ENCODE data around the gene SDK1. TPM values are rescaled to one million over a fixed set of nuclear protein-coding genes. Genes with fewer than 3 reads are reported as not detected.

The SDK1 gene
- polyA plus RNA-seq, 2 of the 4 experiments (the other 2 are of a cell fraction) = 0.12 to 0.28 TPM

GRCh38 chr7:3259711-3260400 is 41.2 kb upstream of the SDK1 start (continued):
- no peak for TF ChIP-seq REST (IDR thresholded peaks at IDR 0.05)

GRCh38 chr7:3260401-3260715 is 40.7 kb upstream of the SDK1 start:
- no peak for DNase-seq (ENCODE audit: low read depth in 1 of 2, low spot score in 1 of 2)
- no peak for TF ChIP-seq CHD4 (IDR thresholded peaks at IDR 0.05; ENCODE audit: borderline replicate concordance)
- TF ChIP-seq RAD21 (conservative IDR thresholded peaks at IDR 0.05 in 1 of 2, IDR thresholded peaks at IDR 0.05 in 1 of 2) = no peak
- no peak for TF ChIP-seq NPAS2 (CRISPR knock-in tag; IDR thresholded peaks at IDR 0.05; ENCODE audit: borderline replicate concordance)
- no peak for TF ChIP-seq CBX2 (IDR thresholded peaks at IDR 0.05; ENCODE audit: borderline replicate concordance, low read depth)
- ATAC-seq = no peak
- Histone ChIP-seq H3K4me3 (no peak overlapping the region), H3K4me1 (no peaks in the 10 kb centered on the region), H3K4me2 (peak overlapping the region; percentile 22), H3K27ac (no peak overlapping the region), H3K9me3 (no peaks in the 10 kb centered on the region)
- WGBS (ENCODE audit: missing lambda C conversion rate) = 53% methylated on average over 10 of the region's 10 CpGs
- ChIA-PET CTCF (interaction anchor here (0.9 kb wide), 1 partner anchor 18 kb away, joined by 3 read pairs; no protein-coding TSS in a partner anchor), POLR2A (no interaction called here)
- no peak for FAIRE-seq

- no peak overlapping the region for H3K4me3 ChIP-seq
- DNase-seq (ENCODE audit: low read depth in 1 of 2, low spot score in 1 of 2) (no peak), ATAC-seq (no peak), FAIRE-seq (no peak)
- TF ChIP-seq MAZ (IDR thresholded peaks at IDR 0.05; ENCODE audit: borderline replicate concordance, low read depth, low read length) (no peak), SMC3 (IDR thresholded peaks at IDR 0.05) (no peak), KDM1A (IDR thresholded peaks at IDR 0.05; ENCODE audit: low read depth) (no peak)
- no peak overlapping the region for H3K4me2 ChIP-seq
- no peak overlapping the region for H3K27ac ChIP-seq
- no peaks in the 10 kb centered on the region for H3K9me3 ChIP-seq
- POLR2A ChIA-PET = no interaction called here
- CTCF ChIA-PET = no interaction called here
- 38% methylated on average over 9 of the region's 9 CpGs for WGBS (ENCODE audit: missing lambda C conversion rate)
- H3K4me1 ChIP-seq = peaks cover 12% of the 10 kb centered on the region
Measured at GRCh38 chr7:3264693-3265339, 36.2 kb upstream of the SDK1 start.

GRCh38 chr7:3265388-3265787 is 35.7 kb upstream of the SDK1 start:
- no peak for ATAC-seq
- 82% methylated on average over 8 of the region's 8 CpGs for WGBS (ENCODE audit: missing lambda C conversion rate)
- no peak for TF ChIP-seq FOSB (CRISPR knock-in tag; IDR thresholded peaks at IDR 0.05)
- no peak for TF ChIP-seq ZFP36 (IDR thresholded peaks at IDR 0.05; ENCODE audit: borderline replicate concordance, partially characterized antibody)
- no peak for TF ChIP-seq PBX3 (IDR thresholded peaks at IDR 0.05)
- H3K4me1 ChIP-seq = peaks cover 12% of the 10 kb centered on the region
- no peak overlapping the region for H3K4me3 ChIP-seq
- no peak overlapping the region for H3K4me2 ChIP-seq
- no peak overlapping the region for H3K27ac ChIP-seq
- H3K9me3 ChIP-seq = no peaks in the 10 kb centered on the region
- DNase-seq (ENCODE audit: low read depth in 1 of 2, low spot score in 1 of 2) = no peak
- FAIRE-seq = no peak
- POLR2A ChIA-PET = no interaction called here
- CTCF ChIA-PET = no interaction called here

GRCh38 chr7:3266240-3266639 is 34.8 kb upstream of the SDK1 start:
- POLR2A ChIA-PET = no interaction called here
- no peak for FAIRE-seq
- H3K4me1 ChIP-seq = peaks cover 12% of the 10 kb centered on the region

More at GRCh38 chr7:3266240-3266639, 34.8 kb upstream of the SDK1 start:
- TF ChIP-seq ZSCAN20 (CRISPR knock-in tag; IDR thresholded peaks at IDR 0.05) = no peak
- TF ChIP-seq RAD21 (conservative IDR thresholded peaks at IDR 0.05 in 1 of 2, IDR thresholded peaks at IDR 0.05 in 1 of 2) = no peak
- TF ChIP-seq FOSB (CRISPR knock-in tag; IDR thresholded peaks at IDR 0.05) = no peak
- no peak for TF ChIP-seq BHLHE40 (IDR thresholded peaks at IDR 0.05; ENCODE audit: low read depth, low read length)
- TF ChIP-seq RFX5 (IDR thresholded peaks at IDR 0.05) = no peak
- TF ChIP-seq EHF (CRISPR knock-in tag; IDR thresholded peaks at IDR 0.05) = no peak
- no peak for TF ChIP-seq CHD4 (IDR thresholded peaks at IDR 0.05; ENCODE audit: borderline replicate concordance)
- TF ChIP-seq MAZ (IDR thresholded peaks at IDR 0.05; ENCODE audit: borderline replicate concordance, low read depth, low read length) = no peak
- no peak for TF ChIP-seq HOXA7 (CRISPR knock-in tag; IDR thresholded peaks at IDR 0.05)
- TF ChIP-seq MAFK (IDR thresholded peaks at IDR 0.05; ENCODE audit: partially characterized antibody) = no peak
- no peak for TF ChIP-seq ZNF302 (CRISPR knock-in tag; IDR thresholded peaks at IDR 0.05)
- WGBS (ENCODE audit: missing lambda C conversion rate) = 68% methylated on average over 4 of the region's 4 CpGs
- Histone ChIP-seq H3K9me3 (no peaks in the 10 kb centered on the region), H3K27ac (no peak overlapping the region), H3K4me3 (no peak overlapping the region), H3K4me2 (no peak overlapping the region)
- CTCF ChIA-PET = no interaction called here
- no peak for DNase-seq (ENCODE audit: low read depth in 1 of 2, low spot score in 1 of 2)
- no peak for ATAC-seq

Measured in A549 (cell line).